HS-5 (cell line): ENCODE data around the gene FHIT.
"Not testable (repeated sequence)": the region's sequence is repeated elsewhere in the genome, so short reads cannot be mapped to it uniquely, and the experiment has no call there.

Experiments used
- DNase-seq: peaks from one replicate; pipeline ENCODE4 v3.0.0-alpha.2; 2012; ENCODE audit warnings: low read depth

FHIT gene

GRCh38 chr3:60703956-60704736, 547.1 kb downstream of the FHIT start:
- DNase-seq, result peak; percentile 28

GRCh38 chr3:60703008-60703407, 548.2 kb downstream of the FHIT start:
- no peak for DNase-seq

GRCh38 chr3:60698117-60698516, 553.1 kb downstream of the FHIT start:
- no peak for DNase-seq

GRCh38 chr3:60697132-60697531, 554.1 kb downstream of the FHIT start:
- no peak for DNase-seq

- no peak for DNase-seq
Observed at GRCh38 chr3:60696428-60697125, 554.7 kb downstream of the FHIT start.

- no peak for DNase-seq
Observed at GRCh38 chr3:60675424-60675823, 575.8 kb downstream of the FHIT start.

GRCh38 chr3:60674870-60675269, 576.4 kb downstream of the FHIT start:
- DNase-seq, result no peak

GRCh38 chr3:60673123-60673522, 578.1 kb downstream of the FHIT start:
- no peak for DNase-seq

GRCh38 chr3:60672337-60672736, 578.9 kb downstream of the FHIT start:
- DNase-seq, result not testable (repeated sequence)

GRCh38 chr3:60669636-60670035, 581.6 kb downstream of the FHIT start:
- DNase-seq, result no peak

- DNase-seq, result no peak
Observed at GRCh38 chr3:60660026-60660425, 591.2 kb downstream of the FHIT start.

- DNase-seq, result no peak
Observed at GRCh38 chr3:60659098-60659497, 592.2 kb downstream of the FHIT start.

- no peak for DNase-seq
Observed at GRCh38 chr3:60657972-60658371, 593.3 kb downstream of the FHIT start.

GRCh38 chr3:60652829-60653228, 598.4 kb downstream of the FHIT start:
- no peak for DNase-seq

GRCh38 chr3:60651799-60652198, 599.5 kb downstream of the FHIT start:
- DNase-seq, result no peak

GRCh38 chr3:60650171-60650570, 601.1 kb downstream of the FHIT start:
- no peak for DNase-seq

- no peak for DNase-seq
Observed at GRCh38 chr3:60645801-60646200, 605.5 kb downstream of the FHIT start.

- no peak for DNase-seq
Observed at GRCh38 chr3:60643831-60644230, 607.4 kb downstream of the FHIT start.

GRCh38 chr3:60641354-60641753, 609.9 kb downstream of the FHIT start:
- no peak for DNase-seq

- DNase-seq, result peak; percentile 6
Observed at GRCh38 chr3:60636846-60637245, 614.4 kb downstream of the FHIT start.

- no peak for DNase-seq
Observed at GRCh38 chr3:60633644-60634043, 617.6 kb downstream of the FHIT start.

- DNase-seq, result no peak
Observed at GRCh38 chr3:60631509-60631908, 619.7 kb downstream of the FHIT start.

GRCh38 chr3:60630953-60631352, 620.3 kb downstream of the FHIT start:
- no peak for DNase-seq

- no peak for DNase-seq
Observed at GRCh38 chr3:60629816-60630215, 621.4 kb downstream of the FHIT start.
